Ecto neural progenitor cell (in vitro differentiated cells): ENCODE measurements around the gene HBE1.

Experiments
- DNase-seq: peaks from one replicate; pipeline ENCODE4 v3.0.0-alpha.2; 2018; ENCODE audit warnings: low spot score

HBE1 gene

DNA sequence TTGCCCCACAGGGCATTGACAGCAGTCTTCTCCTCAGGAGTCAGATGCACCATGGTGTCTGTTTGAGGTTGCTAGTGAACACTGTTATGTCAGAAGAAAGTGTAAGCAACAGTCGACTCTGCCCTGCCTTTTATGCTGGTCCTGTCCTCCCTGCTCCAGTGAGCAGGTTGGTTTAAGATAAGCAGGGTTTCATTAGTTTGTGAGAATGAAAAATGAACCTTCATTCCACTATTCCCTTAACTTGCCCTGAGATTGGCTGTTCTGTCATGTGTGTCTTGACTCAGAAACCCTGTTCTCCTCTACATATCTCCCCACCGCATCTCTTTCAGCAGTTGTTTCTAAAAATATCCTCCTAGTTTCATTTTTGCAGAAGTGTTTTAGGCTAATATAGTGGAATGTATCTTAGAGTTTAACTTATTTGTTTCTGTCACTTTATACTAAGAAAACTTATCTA lies 35.3 kb downstream of the HBE1 start, which contains the start of gene HBD:
Gene HBD, minus strand, starts transcription at position 103 of the 454 bp plus-strand sequence. Its CDS starts 50 bp downstream, at position 53.
- DNase-seq = no peak

DNA sequence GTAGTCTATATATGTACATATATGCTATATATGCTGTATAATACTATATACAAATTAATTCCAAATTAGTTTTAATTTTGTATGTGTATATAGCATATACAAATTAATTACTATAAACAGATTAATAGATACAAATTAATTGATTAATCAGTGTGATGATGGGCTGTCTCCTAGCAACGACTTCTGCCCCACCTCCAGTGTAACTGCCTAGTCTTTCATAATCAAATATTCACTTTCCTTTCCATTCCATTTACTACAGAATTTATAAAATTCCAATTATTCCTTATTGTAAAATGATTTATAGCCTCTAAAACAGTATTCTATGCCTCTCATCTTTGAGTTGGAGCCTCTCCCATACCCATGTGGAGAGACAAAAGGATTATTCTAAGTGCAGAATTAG lies 36.4 kb downstream of the HBE1 start:
- DNase-seq = no peak

DNA sequence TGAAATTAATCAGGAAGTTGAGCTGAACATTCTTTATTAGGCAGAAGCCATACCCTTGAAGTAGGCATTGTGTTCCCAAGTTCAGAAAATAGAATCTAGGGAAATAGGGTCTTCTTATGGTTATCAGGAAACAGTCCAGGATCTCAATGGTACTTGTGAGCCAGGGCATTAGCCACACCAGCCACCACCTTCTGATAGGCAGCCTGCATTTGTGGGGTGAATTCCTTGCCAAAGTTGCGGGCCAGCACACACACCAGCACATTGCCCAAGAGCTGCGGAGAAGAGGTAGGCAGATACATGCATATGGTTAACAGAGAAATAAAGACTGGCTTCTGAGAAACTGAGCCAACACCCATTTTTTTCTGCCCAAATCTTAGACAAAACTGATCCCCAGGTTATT lies 36.9 kb downstream of the HBE1 start:
- no peak for DNase-seq

DNA sequence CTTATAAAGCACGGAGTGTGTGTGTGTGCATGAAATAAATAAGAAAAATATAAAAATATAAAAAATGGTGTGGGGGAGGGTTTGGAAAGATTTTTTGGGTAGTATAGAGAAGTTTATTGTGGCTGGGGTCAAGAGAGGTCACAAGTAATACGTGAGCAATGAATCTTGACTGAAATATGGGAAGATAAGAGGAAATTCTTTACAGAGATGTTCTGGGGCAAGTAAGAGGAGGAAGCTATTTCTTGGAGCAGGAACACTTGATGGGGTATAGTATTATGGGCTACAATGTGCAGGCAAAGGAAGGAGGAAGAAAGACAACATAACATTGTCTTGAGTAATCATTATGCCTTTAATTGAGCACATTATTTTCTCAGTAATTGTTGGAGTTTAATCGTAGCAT lies 37.6 kb downstream of the HBE1 start:
- DNase-seq = no peak

DNA sequence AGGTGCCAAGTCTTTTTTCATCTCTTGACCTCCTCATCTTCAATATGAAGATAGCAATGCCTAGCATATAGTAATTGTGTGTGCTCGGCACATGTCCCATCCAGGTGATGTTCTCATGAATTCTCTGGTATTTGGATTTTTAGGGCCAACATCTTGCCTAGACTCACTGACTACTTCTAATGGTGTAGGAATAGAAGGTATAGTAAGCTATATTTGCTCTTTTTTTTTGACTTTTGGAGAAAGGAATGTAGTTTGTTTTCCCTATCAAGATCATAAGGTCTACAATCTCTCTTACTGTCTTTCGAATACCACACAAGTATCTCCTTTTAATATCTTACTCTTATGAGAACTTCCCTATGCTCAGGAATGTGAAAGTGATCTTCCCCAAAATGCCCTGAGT lies 38.6 kb downstream of the HBE1 start:
- DNase-seq = no peak

DNA sequence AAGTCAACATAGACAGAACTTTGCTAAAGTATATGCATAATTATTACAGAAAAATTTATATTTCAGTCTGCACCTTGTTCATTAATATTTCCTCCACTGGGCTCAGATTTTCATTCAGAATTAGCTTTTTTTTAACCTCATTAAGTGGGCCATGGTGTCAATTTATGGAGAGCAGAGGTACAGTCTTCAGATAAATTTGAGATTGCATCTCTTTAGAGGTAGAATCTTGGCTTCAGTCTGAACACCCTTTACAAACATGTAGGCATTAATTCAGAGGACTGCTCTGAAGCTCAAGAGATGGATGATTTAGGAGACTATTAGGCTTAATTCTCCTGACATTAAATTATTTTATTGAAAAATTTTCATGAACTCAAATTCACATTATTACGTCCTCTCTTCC lies 39.5 kb downstream of the HBE1 start:
- no peak for DNase-seq

DNA sequence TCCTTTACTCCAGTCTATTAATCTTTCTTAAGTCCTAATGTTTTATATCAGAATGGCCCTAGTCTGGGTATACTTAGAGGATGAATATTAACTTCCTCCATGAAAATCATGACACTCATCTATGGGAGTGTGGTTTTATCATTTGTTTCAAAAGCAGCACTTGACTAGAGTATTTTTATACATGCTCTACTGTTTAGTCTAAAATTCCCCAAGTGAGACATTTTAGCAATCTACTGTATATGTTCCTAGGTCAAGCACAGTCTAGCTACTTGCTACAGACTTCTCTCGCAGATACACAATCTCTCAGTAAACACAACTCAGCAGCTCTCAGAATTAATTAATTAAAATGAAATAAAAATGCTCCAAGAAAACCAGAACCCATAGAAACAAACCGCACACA lies 39.9 kb downstream of the HBE1 start:
- DNase-seq = no peak

DNA sequence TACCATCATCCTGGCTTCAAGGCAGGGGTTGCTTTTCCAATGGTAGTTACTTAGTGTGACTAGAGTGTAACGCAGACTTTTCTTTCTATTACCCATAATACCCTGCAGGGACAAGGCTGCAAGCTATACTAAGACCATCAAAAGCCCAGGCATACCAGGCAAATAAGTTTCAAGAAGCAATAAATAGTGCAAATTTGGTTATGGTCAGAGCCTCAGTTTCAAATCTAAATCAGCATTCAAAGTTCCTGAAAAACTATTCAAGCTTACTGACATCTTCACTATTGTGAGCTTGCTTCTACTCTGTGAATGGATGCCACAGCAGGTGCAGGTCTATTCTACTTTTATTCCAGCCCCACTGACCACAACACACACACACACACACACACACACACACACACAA lies 40.4 kb downstream of the HBE1 start:
- DNase-seq = no peak

DNA sequence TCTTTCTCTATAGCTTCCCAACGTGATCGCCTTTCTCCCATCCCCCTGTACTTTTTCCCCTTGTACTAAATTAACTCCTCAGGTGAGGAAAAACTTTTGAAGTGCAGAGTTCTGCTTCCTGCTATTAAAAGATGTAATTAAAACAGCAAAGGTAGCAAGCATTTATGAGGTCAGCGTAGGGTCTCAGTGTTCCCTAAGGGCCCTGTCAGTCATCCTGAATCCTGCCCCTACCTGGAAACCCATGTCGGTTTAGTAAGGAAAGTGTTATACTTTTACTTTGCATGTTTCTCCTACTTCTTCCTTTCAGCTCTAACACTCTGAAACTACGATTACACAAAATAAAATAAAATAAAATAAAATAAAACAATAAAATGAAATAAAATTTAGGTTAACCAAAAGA lies 41.6 kb downstream of the HBE1 start:
- DNase-seq = no peak

DNA sequence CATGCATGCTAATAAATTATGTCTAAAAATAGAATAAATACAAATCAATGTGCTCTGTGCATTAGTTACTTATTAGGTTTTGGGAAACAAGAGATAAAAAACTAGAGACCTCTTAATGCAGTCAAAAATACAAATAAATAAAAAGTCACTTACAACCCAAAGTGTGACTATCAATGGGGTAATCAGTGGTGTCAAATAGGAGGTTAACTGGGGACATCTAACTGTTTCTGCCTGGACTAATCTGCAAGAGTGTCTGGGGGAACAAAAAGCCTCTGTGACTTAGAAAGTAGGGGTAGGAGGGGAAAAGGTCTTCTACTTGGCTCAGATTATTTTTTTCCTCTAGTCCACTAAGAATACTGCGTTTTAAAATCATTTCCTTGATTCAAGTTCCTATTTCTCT lies 42.1 kb downstream of the HBE1 start:
- no peak for DNase-seq

DNA sequence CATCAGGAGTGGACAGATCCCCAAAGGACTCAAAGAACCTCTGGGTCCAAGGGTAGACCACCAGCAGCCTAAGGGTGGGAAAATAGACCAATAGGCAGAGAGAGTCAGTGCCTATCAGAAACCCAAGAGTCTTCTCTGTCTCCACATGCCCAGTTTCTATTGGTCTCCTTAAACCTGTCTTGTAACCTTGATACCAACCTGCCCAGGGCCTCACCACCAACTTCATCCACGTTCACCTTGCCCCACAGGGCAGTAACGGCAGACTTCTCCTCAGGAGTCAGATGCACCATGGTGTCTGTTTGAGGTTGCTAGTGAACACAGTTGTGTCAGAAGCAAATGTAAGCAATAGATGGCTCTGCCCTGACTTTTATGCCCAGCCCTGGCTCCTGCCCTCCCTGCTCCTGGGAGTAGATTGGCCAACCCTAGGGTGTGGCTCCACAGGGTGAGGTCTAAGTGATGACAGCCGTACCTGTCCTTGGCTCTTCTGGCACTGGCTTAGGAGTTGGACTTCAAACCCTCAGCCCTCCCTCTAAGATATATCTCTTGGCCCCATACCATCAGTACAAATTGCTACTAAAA lies 42.9 kb downstream of the HBE1 start, which contains the start of gene HBB:
Gene HBB, minus strand, starts transcription at position 340 of the 579 bp plus-strand sequence. Its CDS starts 50 bp downstream, at position 290.
- DNase-seq = no peak

DNA sequence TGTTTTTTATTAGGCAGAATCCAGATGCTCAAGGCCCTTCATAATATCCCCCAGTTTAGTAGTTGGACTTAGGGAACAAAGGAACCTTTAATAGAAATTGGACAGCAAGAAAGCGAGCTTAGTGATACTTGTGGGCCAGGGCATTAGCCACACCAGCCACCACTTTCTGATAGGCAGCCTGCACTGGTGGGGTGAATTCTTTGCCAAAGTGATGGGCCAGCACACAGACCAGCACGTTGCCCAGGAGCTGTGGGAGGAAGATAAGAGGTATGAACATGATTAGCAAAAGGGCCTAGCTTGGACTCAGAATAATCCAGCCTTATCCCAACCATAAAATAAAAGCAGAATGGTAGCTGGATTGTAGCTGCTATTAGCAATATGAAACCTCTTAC lies 44.3 kb downstream of the HBE1 start:
- DNase-seq = no peak

DNA sequence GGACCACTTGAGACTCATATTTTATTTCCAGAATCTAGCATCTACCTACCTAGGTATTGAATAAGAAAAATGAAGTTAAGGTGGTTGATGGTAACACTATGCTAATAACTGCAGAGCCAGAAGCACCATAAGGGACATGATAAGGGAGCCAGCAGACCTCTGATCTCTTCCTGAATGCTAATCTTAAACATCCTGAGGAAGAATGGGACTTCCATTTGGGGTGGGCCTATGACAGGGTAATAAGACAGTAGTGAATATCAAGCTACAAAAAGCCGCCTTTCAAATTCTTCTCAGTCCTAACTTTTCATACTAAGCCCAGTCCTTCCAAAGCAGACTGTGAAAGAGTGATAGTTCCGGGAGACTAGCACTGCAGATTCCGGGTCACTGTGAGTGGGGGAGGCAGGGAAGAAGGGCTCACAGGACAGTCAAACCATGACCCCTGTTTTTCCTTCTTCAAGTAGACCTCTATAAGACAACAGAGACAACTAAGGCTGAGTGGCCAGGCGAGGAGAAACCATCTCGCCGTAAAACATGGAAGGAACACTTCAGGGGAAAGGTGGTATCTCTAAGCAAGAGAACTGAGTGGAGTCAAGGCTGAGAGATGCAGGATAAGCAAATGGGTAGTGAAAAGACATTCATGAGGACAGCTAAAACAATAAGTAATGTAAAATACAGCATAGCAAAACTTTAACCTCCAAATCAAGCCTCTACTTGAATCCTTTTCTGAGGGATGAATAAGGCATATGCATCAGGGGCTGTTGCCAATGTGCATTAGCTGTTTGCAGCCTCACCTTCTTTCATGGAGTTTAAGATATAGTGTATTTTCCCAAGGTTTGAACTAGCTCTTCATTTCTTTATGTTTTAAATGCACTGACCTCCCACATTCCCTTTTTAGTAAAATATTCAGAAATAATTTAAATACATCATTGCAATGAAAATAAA lies 44.9 kb downstream of the HBE1 start:
- no peak for DNase-seq

DNA sequence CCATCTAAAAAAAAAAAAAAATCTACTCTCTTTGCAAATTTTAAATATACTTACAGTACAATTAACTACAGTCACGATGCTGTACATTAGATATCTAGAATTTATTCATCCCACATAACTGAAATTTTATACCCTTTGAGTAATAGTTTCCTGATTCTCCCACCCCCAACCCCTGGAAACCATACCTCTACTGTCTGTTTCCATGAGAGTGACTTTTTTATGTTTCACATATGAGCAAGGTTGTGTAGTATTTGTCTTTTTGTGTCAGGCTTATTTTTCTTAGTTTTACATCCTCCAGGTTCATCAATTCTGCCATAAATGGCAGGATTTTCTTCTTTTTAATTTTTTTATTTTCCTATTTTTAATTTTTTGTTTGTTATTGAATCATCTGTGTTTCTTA lies 46.1 kb downstream of the HBE1 start:
- no peak for DNase-seq

DNA sequence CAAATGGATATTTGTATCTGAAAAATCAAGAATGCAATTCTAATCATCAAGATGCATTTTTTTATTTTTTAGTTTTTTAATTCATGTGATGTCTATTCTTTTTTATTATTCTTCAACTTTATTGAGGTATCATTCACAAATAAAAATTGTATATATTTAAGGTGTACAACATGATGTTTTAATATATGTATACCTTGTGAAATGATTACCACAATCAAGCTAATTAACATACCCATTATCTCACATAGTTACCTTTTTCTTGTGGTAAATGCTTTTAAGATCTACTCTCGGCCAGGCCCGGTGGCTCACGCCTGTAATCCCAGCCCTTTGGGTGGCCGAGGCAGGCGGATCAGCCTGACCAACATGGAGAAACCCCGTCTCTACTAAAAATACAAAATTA lies 46.6 kb downstream of the HBE1 start:
- DNase-seq = no peak
